HepG2 (cell line): ENCODE results near the gene CPN1. TPM values are rescaled to one million over a fixed set of nuclear protein-coding genes. Genes with fewer than 3 reads are reported as not detected.

ENCODE experiments used
- BHLHE40 ChIP-seq: IDR thresholded peaks from 2 replicates; pipeline ENCODE4 v1.6.1; 2011; ENCODE audit warnings: low read length, improper control_type of control experiment
- CREM ChIP-seq, 2 experiments: sonication (generic) in 1 of 2; formaldehyde crosslinking in 1 of 2; IDR thresholded peaks; 2 replicates each; pipeline versions ENCODE4 v1.4.0 to v1.6.1; 2016 to 2020; ENCODE audit warnings: antibody characterized with exemption in 1 of 2, mild to moderate bottlenecking in 1 of 2, missing genetic modification reagents in 1 of 2
- CSRNP1 ChIP-seq: sonication (generic); formaldehyde crosslinking; IDR thresholded peaks from 2 replicates; pipeline ENCODE4 v1.8.1; 2023; ENCODE audit warnings: mild to moderate bottlenecking, missing genetic modification reagents
- E2F2 ChIP-seq: sonication (generic); formaldehyde crosslinking; IDR thresholded peaks from 2 replicates; pipeline ENCODE4 v1.4.0; 2020; ENCODE audit warnings: missing genetic modification reagents, borderline replicate concordance
- ELK4 ChIP-seq: sonication (generic); formaldehyde crosslinking; IDR thresholded peaks from 2 replicates; pipeline ENCODE4 v1.9.0; 2021; ENCODE audit warnings: missing genetic modification reagents, borderline replicate concordance
- GABPB1 ChIP-seq: IDR thresholded peaks from 2 replicates; pipeline ENCODE4 v1.6.1; 2016; ENCODE audit warnings: mild to moderate bottlenecking, missing genetic modification reagents, moderate library complexity, missing compliant biosample characterization
- KDM6A ChIP-seq: IDR thresholded peaks from 2 replicates; pipeline ENCODE4 v1.6.1; 2016; ENCODE audit warnings: low read depth
- KLF6 ChIP-seq: IDR thresholded peaks from 2 replicates; pipeline ENCODE4 v1.8.0; 2016; ENCODE audit warnings: missing biosample characterization, missing genetic modification reagents
- KMT2A ChIP-seq: sonication (generic); formaldehyde crosslinking; IDR thresholded peaks from 2 replicates; pipeline ENCODE4 v1.4.0; 2020; ENCODE audit warnings: missing genetic modification reagents
- MYPOP ChIP-seq: sonication (generic); formaldehyde crosslinking; IDR thresholded peaks from 2 replicates; pipeline ENCODE4 v1.8.1; 2023; ENCODE audit warnings: mild to moderate bottlenecking, moderate library complexity, missing genetic modification reagents
- MZF1 ChIP-seq: sonication (generic); formaldehyde crosslinking; IDR thresholded peaks from 2 replicates; pipeline ENCODE4 v1.8.1; 2023; ENCODE audit warnings: mild to moderate bottlenecking, missing genetic modification reagents, borderline replicate concordance
- NR3C1 ChIP-seq: sonication (generic); formaldehyde crosslinking; IDR thresholded peaks from 2 replicates; pipeline ENCODE4 v1.4.0; 2020; ENCODE audit warnings: missing genetic modification reagents
- SIN3B ChIP-seq: fragments of 150-350 bp; IDR thresholded peaks from 2 replicates; pipeline ENCODE4 v1.6.1; 2014; ENCODE audit warnings: low read length
- STAG1 ChIP-seq: sonication (generic); formaldehyde crosslinking; IDR thresholded peaks from 2 replicates; pipeline ENCODE4 v1.4.0; 2020; ENCODE audit warnings: missing genetic modification reagents
- TEAD2 ChIP-seq: sonication (generic); formaldehyde crosslinking; IDR thresholded peaks from 2 replicates; pipeline ENCODE4 v1.9.0; 2021; ENCODE audit warnings: missing genetic modification reagents
- TP53 ChIP-seq: sonication (generic); formaldehyde crosslinking; conservative IDR thresholded peaks from 2 replicates; pipeline ENCODE4 v1.4.0; 2020; ENCODE audit warnings: missing genetic modification reagents
- ZBTB39 ChIP-seq: sonication (generic); formaldehyde crosslinking; IDR thresholded peaks from 2 replicates; pipeline ENCODE4 v1.5.0; 2020; ENCODE audit warnings: missing genetic modification reagents
- ZNF160 ChIP-seq: sonication (generic); formaldehyde crosslinking; IDR thresholded peaks from 2 replicates; pipeline ENCODE4 v1.8.0; 2022; ENCODE audit warnings: mild to moderate bottlenecking, inconsistent platforms, missing genetic modification reagents
- ZNF33A ChIP-seq: sonication (generic); formaldehyde crosslinking; IDR thresholded peaks from 2 replicates; pipeline ENCODE4 v1.5.1; 2020; ENCODE audit warnings: missing genetic modification reagents, mild to moderate bottlenecking, moderate library complexity, borderline replicate concordance
- ZNF552 ChIP-seq: sonication (generic); formaldehyde crosslinking; IDR thresholded peaks from 2 replicates; pipeline ENCODE4 v1.9.0; 2022; ENCODE audit warnings: missing genetic modification reagents, mild to moderate bottlenecking, borderline replicate concordance
- ZNF605 ChIP-seq: sonication (generic); formaldehyde crosslinking; IDR thresholded peaks from 2 replicates; pipeline ENCODE4 v1.8.0; 2022; ENCODE audit warnings: mild to moderate bottlenecking, missing genetic modification reagents
- ZNF790 ChIP-seq: sonication (generic); formaldehyde crosslinking; IDR thresholded peaks from 2 replicates; pipeline ENCODE4 v1.8.0; 2022; ENCODE audit warnings: missing genetic modification reagents, mild to moderate bottlenecking, borderline replicate concordance
- polyA plus RNA-seq, 8 experiments: library from polyadenylated mRNA; depleted of rRNA in 3 of 8; stranded (reverse) in 7 of 8; unstranded in 1 of 8; fragments of >200 nt; fragmentation: Illumina TruSeq in 4 of 8; extraction: Trizol in 4 of 8; gene quantifications; 2 replicates each; pipeline versions ENCODE4 v1.2.1 to v1.2.3, GENCODE V29; 2011 to 2016; ENCODE audit warnings: low read depth in 4 of 8, missing spikeins in 1 of 8, mixed read lengths in 1 of 8; ENCODE audit not compliant: insufficient read depth in 1 of 8
- total RNA-seq, 5 experiments: library from RNA; depleted of rRNA; stranded (reverse); fragments of >200 nt; fragmentation: Illumina TruSeq; extraction: Trizol; gene quantifications; 2 replicates each; pipeline ENCODE4 v1.2.3, GENCODE V29; 2016; ENCODE audit warnings: low read depth in 1 of 5

Gene CPN1
- total and polyA plus RNA-seq, 2 of the 13 experiments (the other 11 are each of a cell fraction or from before 2014, with no cell fraction given) = 17.3 to 35.1 TPM

GRCh38 chr10:100101192-100102076, 19.8 kb upstream of the CPN1 start (continued):
- TF ChIP-seq MYPOP (CRISPR knock-in tag) (peak; percentile 74; the same call in 1 of the 2 replicates), TP53 (CRISPR knock-in tag) (0 out of 2 replicates have a peak, but pooled peaks have one; percentile 26), ZNF552 (no peak), KMT2A (CRISPR knock-in tag) (peak; percentile 75), ZBTB39 (no peak), ELK4 (CRISPR knock-in tag) (no peak), KDM6A (CRISPR knock-in tag) (peak; percentile 98), SIN3B (no peak), KLF6 (CRISPR knock-in tag) (no peak), ZNF160 (CRISPR knock-in tag) (no peak), BHLHE40 (peak; percentile 62), NR3C1 (CRISPR knock-in tag) (no peak), ZNF33A (peak; percentile 70; the same call in 1 of the 2 replicates), GABPB1 (CRISPR knock-in tag) (peak; percentile 59; the same call in 1 of the 2 replicates), CREM (IDR thresholded peaks at IDR 0.05) (peak; percentile 95), CREM (CRISPR knock-in tag; IDR thresholded peaks at IDR 0.05) (no peak), E2F2 (CRISPR knock-in tag) (no peak), ZNF605 (CRISPR knock-in tag) (0 out of 2 replicates have a peak, but pooled peaks have one; percentile 35), CSRNP1 (CRISPR knock-in tag) (no peak), ZNF790 (CRISPR knock-in tag) (no peak), MZF1 (CRISPR knock-in tag) (no peak), STAG1 (peak; percentile 31; the same call in 1 of the 2 replicates), TEAD2 (CRISPR knock-in tag) (no peak)
